K562 (cell line): ENCODE data around the gene TBC1D32. TPM values are rescaled to one million over a fixed set of nuclear protein-coding genes. Genes with fewer than 3 reads are reported as not detected.

ENCODE experiments used
- ATAC-seq: fragments of 200-7000 bp; cut with Tn5 transposase; 3 replicates; pipeline ENCODE4 v1.9.1; 2020; ENCODE audit warnings: moderate library complexity
- BruUV-seq: library from RNA; stranded (reverse); fragments of 400-500 nt; replicated peaks from 2 replicates; lab custom pipeline; 2021; lab: Mats Ljungman, UMichigan
- CTCF ChIA-PET: fragments of 300-600 bp; formaldehyde crosslinking; extraction: SDS; loops from one replicate; lab custom pipeline; 2021; ENCODE audit warnings: low intra/inter-chr PET ratio; lab: Yijun Ruan, JAX
- POLR2A ChIA-PET: fragments of 300-600, 350-650 bp; sonication (Branson Sonifier 250); formaldehyde crosslinking; extraction: SDS; loops from one replicate; lab custom pipeline; 2021; ENCODE audit warnings: antibody characterized with exemption, inconsistent platforms; lab: Yijun Ruan, JAX
- DNase-seq, 4 experiments: peaks; one replicate each; pipeline versions ENCODE4 v3.0.0 to v3.0.0-alpha.2; 2011 to 2018; ENCODE audit warnings: low spot score in 3 of 4, mixed read lengths in 3 of 4; ENCODE audit errors: extremely low read depth in 1 of 4
- FAIRE-seq: peaks from 2 replicates; lab custom pipeline; 2011; peaks lifted over from hg19 to GRCh38; lab: Jason Lieb, UNC
- H2AFZ ChIP-seq: 2 replicates; pipeline ENCODE4 v1.6.0; 2011; ENCODE audit warnings: low read depth, low read length, control low read depth, inconsistent platforms
- H3K27ac ChIP-seq: fragments of 200-600 bp; 3 replicates; pipeline ENCODE4 v1.8.0; 2011; ENCODE audit warnings: low read depth, mild to moderate bottlenecking, control low read depth, inconsistent platforms, low read length, moderate library complexity, mixed read lengths; ENCODE audit errors: extremely low read depth
- H3K27me3 ChIP-seq, 2 experiments: fragments of 300-600 bp in 1 of 2; 2 replicates in 1 of 2; 3 replicates in 1 of 2; pipeline versions ENCODE4 v1.6.0 to v1.8.0; 2011; ENCODE audit warnings: inconsistent platforms in 2 of 2, low read length in 2 of 2, mild to moderate bottlenecking in 1 of 2, mixed read lengths in 1 of 2, moderate library complexity in 1 of 2; ENCODE audit not compliant: control insufficient read depth in 2 of 2, insufficient read depth in 2 of 2
- H3K36me3 ChIP-seq: fragments of 300-600 bp; 3 replicates; pipeline ENCODE4 v1.8.0; 2011; ENCODE audit warnings: mild to moderate bottlenecking, low read length, inconsistent platforms; ENCODE audit not compliant: control insufficient read depth, insufficient read depth
- H3K4me1 ChIP-seq, 2 experiments: fragments of 200-600 bp in 1 of 2; replicated peaks in 1 of 2; 2 replicates in 1 of 2; 3 replicates in 1 of 2; pipeline versions ENCODE4 v1.5.1 to v1.8.0; 2011; ENCODE audit warnings: inconsistent platforms in 2 of 2, low read length in 2 of 2, mild to moderate bottlenecking in 1 of 2, mixed read lengths in 1 of 2, moderate library complexity in 1 of 2; ENCODE audit not compliant: control insufficient read depth in 2 of 2, insufficient read depth in 2 of 2
- H3K4me2 ChIP-seq: 2 replicates; pipeline ENCODE4 v1.6.1; 2011; ENCODE audit warnings: low read length, control low read depth, inconsistent platforms, mixed read lengths; ENCODE audit not compliant: insufficient read depth
- H3K4me3 ChIP-seq: fragments of 200-600 bp; sonication (generic), shearing (Covaris generic); 2 replicates; pipeline ENCODE4 v1.5.1; 2016; ENCODE audit warnings: control low read depth, inconsistent platforms
- H3K79me2 ChIP-seq: fragments of 200-600 bp; 3 replicates; pipeline ENCODE4 v1.8.0; 2011; ENCODE audit warnings: low read length, inconsistent platforms; ENCODE audit not compliant: control insufficient read depth, insufficient read depth
- H3K9ac ChIP-seq, 2 experiments: 2 replicates each; pipeline versions ENCODE4 v1.6.0 to v1.6.1; 2011; ENCODE audit warnings: low read depth in 2 of 2, low read length in 2 of 2, control low read depth in 1 of 2, inconsistent platforms in 1 of 2, mild to moderate bottlenecking in 1 of 2, mixed read lengths in 1 of 2; ENCODE audit not compliant: insufficient read depth in 1 of 2
- H3K9me1 ChIP-seq: one replicate; pipeline ENCODE4 v1.6.0; 2011; ENCODE audit warnings: inconsistent platforms, mild to moderate bottlenecking, low read length, moderate library complexity; ENCODE audit not compliant: control insufficient read depth, insufficient read depth
- H3K9me3 ChIP-seq: replicated peaks from 2 replicates; pipeline ENCODE4 v1.5.1; 2011; ENCODE audit warnings: low read depth, low read length, inconsistent platforms; ENCODE audit not compliant: control insufficient read depth, insufficient read depth
- H4K20me1 ChIP-seq: replicated peaks from 2 replicates; pipeline ENCODE4 v1.6.1; 2011; ENCODE audit warnings: low read length, inconsistent platforms, mixed read lengths; ENCODE audit not compliant: control insufficient read depth, insufficient read depth
- ESRRB ChIP-seq: fragments of 250-450 bp; sonication (Bioruptor Pico); IDR thresholded peaks from 2 replicates; pipeline ENCODE4 v1.5.0; 2020; ENCODE audit warnings: mild to moderate bottlenecking, moderate library complexity, borderline replicate concordance
- JUN ChIP-seq, 2 experiments: sonication (generic) in 1 of 2; formaldehyde crosslinking in 1 of 2; IDR thresholded peaks; 2 replicates each; pipeline versions ENCODE4 v1.6.1 to v1.8.0; 2012 to 2022; ENCODE audit warnings: borderline replicate concordance in 2 of 2, mild to moderate bottlenecking in 2 of 2, improper control_type of control experiment in 1 of 2, low read depth in 1 of 2, low read length in 1 of 2, missing genetic modification reagents in 1 of 2
- KAT7 ChIP-seq: sonication (generic); formaldehyde crosslinking; IDR thresholded peaks from 2 replicates; pipeline ENCODE4 v1.8.0; 2022; ENCODE audit warnings: missing genetic modification reagents, mild to moderate bottlenecking, borderline replicate concordance
- NFRKB ChIP-seq: fragments of 450-650 bp; IDR thresholded peaks from 2 replicates; pipeline ENCODE4 v1.6.1; 2016; ENCODE audit warnings: low read depth
- NONO ChIP-seq, 2 experiments: fragments of 200-400 bp in 1 of 2; fragments of 450-650 bp in 1 of 2; formaldehyde crosslinking in 1 of 2; IDR thresholded peaks; 2 replicates each; pipeline ENCODE4 v1.6.1; 2017; ENCODE audit warnings: low read depth in 2 of 2, mild to moderate bottlenecking in 2 of 2, moderate library complexity in 2 of 2, low read length in 1 of 2
- RBM14 ChIP-seq: fragments of 200-400 bp; formaldehyde crosslinking; IDR thresholded peaks from 2 replicates; pipeline ENCODE4 v1.6.1; 2018; ENCODE audit warnings: low read depth, mild to moderate bottlenecking, low read length, moderate library complexity, borderline replicate concordance; ENCODE audit not compliant: insufficient read depth
- SIRT6 ChIP-seq: IDR thresholded peaks from one replicate; pipeline ENCODE4 v1.6.1; 2012; ENCODE audit warnings: low read depth, mild to moderate bottlenecking, control low read depth, inconsistent platforms, low read length, moderate library complexity
- XRCC3 ChIP-seq: fragments of 450-650 bp; IDR thresholded peaks from 2 replicates; pipeline ENCODE4 v1.6.1; 2017; ENCODE audit warnings: mild to moderate bottlenecking, moderate library complexity
- ZBTB34 ChIP-seq: fragments of 250-450 bp; sonication (Bioruptor Pico); IDR thresholded peaks from 2 replicates; pipeline ENCODE4 v1.8.0; 2021; ENCODE audit warnings: mild to moderate bottlenecking, moderate library complexity
- ZSCAN32 ChIP-seq: fragments of 450-650 bp; formaldehyde crosslinking; IDR thresholded peaks from 2 replicates; pipeline ENCODE4 v1.4.0; 2020; ENCODE audit warnings: mild to moderate bottlenecking, moderate library complexity
- in situ Hi-C: fragments of 300-500 bp; cut with MboI; formaldehyde crosslinking; loops from 4 replicates; pipeline ENCODE4 v1.15.0; 2018; ENCODE audit warnings: inconsistent platforms, mixed read lengths
- intact Hi-C: fragments of 100-400 bp; cut with micrococcal nuclease; formaldehyde crosslinking; loops from 2 replicates; pipeline ENCODE4 v1.14.2; 2022
- polyA plus RNA-seq, 8 experiments: library from polyadenylated mRNA; depleted of rRNA in 4 of 8; stranded (reverse) in 5 of 8; unstranded in 3 of 8; fragments of >200 nt; fragmentation: Nextera tagmentation in 2 of 8; fragmentation: Illumina TruSeq in 1 of 8; extraction: Ambion mirVana in 2 of 8; extraction: Trizol in 1 of 8; gene quantifications; 2 replicates each; pipeline versions ENCODE4 v1.2.1 to v1.2.3, GENCODE V29; 2011 to 2014; ENCODE audit warnings: inconsistent platforms in 1 of 8, missing spikeins in 1 of 8
- total RNA-seq, 7 experiments: library from RNA; depleted of rRNA in 6 of 7; stranded (reverse); fragments of >200 nt in 6 of 7; fragmentation: Illumina TruSeq in 2 of 7; extraction: Trizol in 2 of 7; gene quantifications; 2 replicates each; pipeline versions ENCODE4 v1.2.1 to v1.2.3, GENCODE V29; 2011 to 2021; ENCODE audit warnings: low replicate concordance in 1 of 7
- TF ChIP-seq, protein P1 (sequence below): fragments of 250-450 bp; sonication (Bioruptor Pico); IDR thresholded peaks from 2 replicates; pipeline ENCODE4 v1.5.0; 2021
- TF ChIP-seq, protein P2 (sequence below): fragments of 250-450 bp; sonication (Bioruptor Pico); IDR thresholded peaks from 2 replicates; pipeline ENCODE4 v1.8.0; 2022; ENCODE audit warnings: inconsistent platforms, mild to moderate bottlenecking, moderate library complexity, borderline replicate concordance
- TF ChIP-seq, protein P3 (sequence below): sonication (generic); formaldehyde crosslinking; IDR thresholded peaks from 2 replicates; pipeline ENCODE4 v1.8.0; 2023; ENCODE audit warnings: mild to moderate bottlenecking, missing genetic modification reagents
- TF ChIP-seq, protein P4 (sequence below): fragments of 450-650 bp; IDR thresholded peaks from 2 replicates; pipeline ENCODE4 v1.6.1; 2016; ENCODE audit warnings: low read depth, mild to moderate bottlenecking, moderate library complexity

TBC1D32 gene
- total and polyA plus RNA-seq, 9 of the 15 experiments (the other 6 are each of a cell fraction or from before 2014, with no cell fraction given): 2.5 to 9.6 (median 3.9) TPM

- intact Hi-C loops: no loop called here
- ATAC-seq (no peak), DNase-seq (no peak), FAIRE-seq (no peak)
- H3K4me1 ChIP-seq: no peaks in the 10 kb centered on the region
- no peaks in the 10 kb centered on the region for H3K27me3 ChIP-seq
- POLR2A ChIA-PET: no interaction called here
- in situ Hi-C loops: no loop called here
- H3K9me3 ChIP-seq: no peaks in the 10 kb centered on the region; the same call in 1 of the 2 replicates
- no peaks in the 10 kb centered on the region for H4K20me1 ChIP-seq
- H3K4me2 ChIP-seq: no peak overlapping the region
- BruUV-seq: no TSS peak
- H3K9me1 ChIP-seq: no peaks in the 10 kb centered on the region
- CTCF ChIA-PET: no interaction called here
- no peak overlapping the region for H2AFZ ChIP-seq
- no peak overlapping the region for H3K9ac ChIP-seq
- no peak overlapping the region for H3K4me3 ChIP-seq
- H3K79me2 ChIP-seq: no peaks in the 10 kb centered on the region
- H3K27ac ChIP-seq: no peak overlapping the region
- peaks cover 4% of the 10 kb centered on the region; the same call in 1 of the 3 replicates for H3K36me3 ChIP-seq
- TF ChIP-seq ZBTB34 (CRISPR knock-in tag) (no peak), ZSCAN32 (CRISPR knock-in tag) (no peak), ESRRB (CRISPR knock-in tag) (no peak), SIRT6 (no peak), NFRKB (no peak), JUN (IDR thresholded peaks at IDR 0.05; ENCODE audit: borderline replicate concordance, low read depth, low read length) (no peak), JUN (CRISPR knock-in tag; IDR thresholded peaks at IDR 0.05; ENCODE audit: borderline replicate concordance) (no peak), NONO (IDR thresholded peaks at IDR 0.05; ENCODE audit: low read depth in 2 of 2, low read length in 1 of 2) (no peak), KAT7 (CRISPR knock-in tag) (no peak), XRCC3 (no peak), RBM14 (no peak)
- TF ChIP-seq, protein P1, sequence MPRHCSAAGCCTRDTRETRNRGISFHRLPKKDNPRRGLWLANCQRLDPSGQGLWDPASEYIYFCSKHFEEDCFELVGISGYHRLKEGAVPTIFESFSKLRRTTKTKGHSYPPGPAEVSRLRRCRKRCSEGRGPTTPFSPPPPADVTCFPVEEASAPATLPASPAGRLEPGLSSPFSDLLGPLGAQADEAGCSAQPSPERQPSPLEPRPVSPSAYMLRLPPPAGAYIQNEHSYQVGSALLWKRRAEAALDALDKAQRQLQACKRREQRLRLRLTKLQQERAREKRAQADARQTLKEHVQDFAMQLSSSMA (CRISPR knock-in tag): no peak
- TF ChIP-seq, protein P2, sequence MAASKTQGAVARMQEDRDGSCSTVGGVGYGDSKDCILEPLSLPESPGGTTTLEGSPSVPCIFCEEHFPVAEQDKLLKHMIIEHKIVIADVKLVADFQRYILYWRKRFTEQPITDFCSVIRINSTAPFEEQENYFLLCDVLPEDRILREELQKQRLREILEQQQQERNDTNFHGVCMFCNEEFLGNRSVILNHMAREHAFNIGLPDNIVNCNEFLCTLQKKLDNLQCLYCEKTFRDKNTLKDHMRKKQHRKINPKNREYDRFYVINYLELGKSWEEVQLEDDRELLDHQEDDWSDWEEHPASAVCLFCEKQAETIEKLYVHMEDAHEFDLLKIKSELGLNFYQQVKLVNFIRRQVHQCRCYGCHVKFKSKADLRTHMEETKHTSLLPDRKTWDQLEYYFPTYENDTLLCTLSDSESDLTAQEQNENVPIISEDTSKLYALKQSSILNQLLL (CRISPR knock-in tag): no peak
- TF ChIP-seq, protein P3, sequence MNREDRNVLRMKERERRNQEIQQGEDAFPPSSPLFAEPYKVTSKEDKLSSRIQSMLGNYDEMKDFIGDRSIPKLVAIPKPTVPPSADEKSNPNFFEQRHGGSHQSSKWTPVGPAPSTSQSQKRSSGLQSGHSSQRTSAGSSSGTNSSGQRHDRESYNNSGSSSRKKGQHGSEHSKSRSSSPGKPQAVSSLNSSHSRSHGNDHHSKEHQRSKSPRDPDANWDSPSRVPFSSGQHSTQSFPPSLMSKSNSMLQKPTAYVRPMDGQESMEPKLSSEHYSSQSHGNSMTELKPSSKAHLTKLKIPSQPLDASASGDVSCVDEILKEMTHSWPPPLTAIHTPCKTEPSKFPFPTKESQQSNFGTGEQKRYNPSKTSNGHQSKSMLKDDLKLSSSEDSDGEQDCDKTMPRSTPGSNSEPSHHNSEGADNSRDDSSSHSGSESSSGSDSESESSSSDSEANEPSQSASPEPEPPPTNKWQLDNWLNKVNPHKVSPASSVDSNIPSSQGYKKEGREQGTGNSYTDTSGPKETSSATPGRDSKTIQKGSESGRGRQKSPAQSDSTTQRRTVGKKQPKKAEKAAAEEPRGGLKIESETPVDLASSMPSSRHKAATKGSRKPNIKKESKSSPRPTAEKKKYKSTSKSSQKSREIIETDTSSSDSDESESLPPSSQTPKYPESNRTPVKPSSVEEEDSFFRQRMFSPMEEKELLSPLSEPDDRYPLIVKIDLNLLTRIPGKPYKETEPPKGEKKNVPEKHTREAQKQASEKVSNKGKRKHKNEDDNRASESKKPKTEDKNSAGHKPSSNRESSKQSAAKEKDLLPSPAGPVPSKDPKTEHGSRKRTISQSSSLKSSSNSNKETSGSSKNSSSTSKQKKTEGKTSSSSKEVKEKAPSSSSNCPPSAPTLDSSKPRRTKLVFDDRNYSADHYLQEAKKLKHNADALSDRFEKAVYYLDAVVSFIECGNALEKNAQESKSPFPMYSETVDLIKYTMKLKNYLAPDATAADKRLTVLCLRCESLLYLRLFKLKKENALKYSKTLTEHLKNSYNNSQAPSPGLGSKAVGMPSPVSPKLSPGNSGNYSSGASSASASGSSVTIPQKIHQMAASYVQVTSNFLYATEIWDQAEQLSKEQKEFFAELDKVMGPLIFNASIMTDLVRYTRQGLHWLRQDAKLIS: no peak
- TF ChIP-seq, protein P4, sequence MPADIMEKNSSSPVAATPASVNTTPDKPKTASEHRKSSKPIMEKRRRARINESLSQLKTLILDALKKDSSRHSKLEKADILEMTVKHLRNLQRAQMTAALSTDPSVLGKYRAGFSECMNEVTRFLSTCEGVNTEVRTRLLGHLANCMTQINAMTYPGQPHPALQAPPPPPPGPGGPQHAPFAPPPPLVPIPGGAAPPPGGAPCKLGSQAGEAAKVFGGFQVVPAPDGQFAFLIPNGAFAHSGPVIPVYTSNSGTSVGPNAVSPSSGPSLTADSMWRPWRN: no peak
These were observed 175.8 kb downstream of the TBC1D32 start for GRCh38 chr6:121158438-121158837.
